HEK293 (cell line): Measurements from ENCODE around the gene LTBP1.

Experiments used
- CTCF ChIA-PET: fragments of 350-600 bp; formaldehyde crosslinking; extraction: SDS; loops from one replicate; lab custom pipeline; 2021; ENCODE audit warnings: antibody characterized with exemption; lab: Yijun Ruan, JAX
- POLR2A ChIA-PET: fragments of 300-600 bp; formaldehyde crosslinking; extraction: SDS; loops from one replicate; lab custom pipeline; 2020; ENCODE audit warnings: antibody characterized with exemption, inconsistent platforms; lab: Yijun Ruan, JAX
- H3K27ac ChIP-seq: fragments of 200-500 bp; sonication (Bioruptor generic); 2 replicates; pipeline ENCODE4 v1.5.1; 2014; ENCODE audit warnings: low read depth, low read length, control low read depth, inconsistent platforms; ENCODE audit errors: extremely low read depth
- H3K36me3 ChIP-seq, 2 experiments: fragments of 200-500 bp in 1 of 2; sonication (Bioruptor generic) in 1 of 2; 1 replicate in 1 of 2; 2 replicates in 1 of 2; pipeline ENCODE4 v1.5.1; 2014 to 2017; ENCODE audit warnings: inconsistent platforms in 2 of 2, low read length in 2 of 2; ENCODE audit not compliant: control insufficient read depth in 2 of 2, insufficient read depth in 1 of 2
- H3K4me1 ChIP-seq: fragments of 200-500 bp; sonication (Bioruptor generic); 2 replicates; pipeline ENCODE4 v1.5.1; 2014; ENCODE audit warnings: mild to moderate bottlenecking, low read length, inconsistent platforms; ENCODE audit not compliant: control insufficient read depth, insufficient read depth
- H3K4me3 ChIP-seq: 2 replicates; pipeline ENCODE4 v1.5.1; 2011; ENCODE audit warnings: low read depth, mild to moderate bottlenecking, control low read depth, low read length, moderate library complexity
- H3K9me3 ChIP-seq: fragments of 200-500 bp; sonication (Bioruptor generic); 2 replicates; pipeline ENCODE4 v1.5.1; 2014; ENCODE audit warnings: low read depth, low read length, inconsistent platforms; ENCODE audit not compliant: control insufficient read depth, insufficient read depth
- CTCF ChIP-seq: fragments of 450-650 bp; formaldehyde crosslinking; IDR thresholded peaks from 2 replicates; pipeline ENCODE4 v1.5.1; 2016; ENCODE audit warnings: missing biosample characterization, missing genetic modification characterization
- GFI1B ChIP-seq: fragments of 450-650 bp; formaldehyde crosslinking; IDR thresholded peaks from 2 replicates; pipeline ENCODE4 v1.5.1; 2016; ENCODE audit warnings: missing biosample characterization, missing genetic modification characterization
- HIC1 ChIP-seq: fragments of 450-650 bp; formaldehyde crosslinking; IDR thresholded peaks from 2 replicates; pipeline ENCODE4 v1.5.1; 2016; ENCODE audit warnings: missing biosample characterization, missing genetic modification characterization
- INSM2 ChIP-seq: fragments of 450-650 bp; formaldehyde crosslinking; IDR thresholded peaks from 2 replicates; pipeline ENCODE4 v1.5.1; 2016; ENCODE audit warnings: missing biosample characterization, missing genetic modification characterization
- KLF10 ChIP-seq: fragments of 450-650 bp; IDR thresholded peaks from 2 replicates; pipeline ENCODE4 v1.5.1; 2018; ENCODE audit warnings: missing biosample characterization, mild to moderate bottlenecking, missing genetic modification characterization
- PRDM1 ChIP-seq: fragments of 450-650 bp; formaldehyde crosslinking; IDR thresholded peaks from 2 replicates; pipeline ENCODE4; 2016; ENCODE audit warnings: missing biosample characterization, missing genetic modification characterization
- SETDB1 ChIP-seq: IDR thresholded peaks from one replicate; pipeline ENCODE4 v1.6.1; 2017; ENCODE audit warnings: mild to moderate bottlenecking, low read length, moderate library complexity, mixed read lengths; ENCODE audit not compliant: insufficient read length
- ZBTB11 ChIP-seq: fragments of 450-650 bp; formaldehyde crosslinking; conservative IDR thresholded peaks from 2 replicates; pipeline ENCODE4 v1.5.1; 2016; ENCODE audit warnings: low read depth, missing biosample characterization, missing genetic modification characterization
- ZBTB21 ChIP-seq: fragments of 450-650 bp; formaldehyde crosslinking; IDR thresholded peaks from 2 replicates; pipeline ENCODE4 v1.5.1; 2017; ENCODE audit warnings: missing biosample characterization, missing genetic modification characterization
- ZEB2 ChIP-seq: fragments of 450-650 bp; formaldehyde crosslinking; IDR thresholded peaks from 2 replicates; pipeline ENCODE4 v1.5.1; 2016; ENCODE audit warnings: missing biosample characterization, missing genetic modification characterization
- ZNF10 ChIP-seq: fragments of 450-650 bp; formaldehyde crosslinking; IDR thresholded peaks from 2 replicates; pipeline ENCODE4 v1.5.1; 2017; ENCODE audit warnings: missing biosample characterization, missing genetic modification characterization
- ZNF132 ChIP-seq: fragments of 450-650 bp; formaldehyde crosslinking; IDR thresholded peaks from 2 replicates; pipeline ENCODE4 v1.5.1; 2017; ENCODE audit warnings: missing biosample characterization, missing genetic modification characterization, borderline replicate concordance
- ZNF223 ChIP-seq: fragments of 450-650 bp; formaldehyde crosslinking; IDR thresholded peaks from 2 replicates; pipeline ENCODE4 v1.5.1; 2016; ENCODE audit warnings: missing biosample characterization, missing genetic modification characterization
- ZNF24 ChIP-seq: fragments of 450-650 bp; formaldehyde crosslinking; IDR thresholded peaks from 2 replicates; pipeline ENCODE4 v1.5.1; 2016; ENCODE audit warnings: missing biosample characterization, missing genetic modification characterization
- ZNF350 ChIP-seq: fragments of 450-650 bp; formaldehyde crosslinking; IDR thresholded peaks from 2 replicates; pipeline ENCODE4 v1.5.0; 2017; ENCODE audit warnings: missing biosample characterization, mild to moderate bottlenecking, missing genetic modification characterization
- ZNF394 ChIP-seq: fragments of 450-650 bp; formaldehyde crosslinking; IDR thresholded peaks from 2 replicates; pipeline ENCODE4 v1.5.1; 2016; ENCODE audit warnings: missing biosample characterization, missing genetic modification characterization, mild to moderate bottlenecking, moderate library complexity, borderline replicate concordance
- ZNF426 ChIP-seq: fragments of 450-650 bp; formaldehyde crosslinking; IDR thresholded peaks from 2 replicates; pipeline ENCODE4 v1.5.1; 2017; ENCODE audit warnings: missing biosample characterization, missing genetic modification characterization, mild to moderate bottlenecking, inconsistent platforms, moderate library complexity
- ZNF473 ChIP-seq: fragments of 450-650 bp; formaldehyde crosslinking; IDR thresholded peaks from 2 replicates; pipeline ENCODE4 v1.5.1; 2017; ENCODE audit warnings: missing biosample characterization, missing genetic modification characterization
- ZNF488 ChIP-seq: fragments of 450-650 bp; formaldehyde crosslinking; IDR thresholded peaks from 2 replicates; pipeline ENCODE4 v1.5.1; 2016; ENCODE audit warnings: missing biosample characterization, missing genetic modification characterization
- ZNF558 ChIP-seq: fragments of 450-650 bp; formaldehyde crosslinking; IDR thresholded peaks from 2 replicates; pipeline ENCODE4 v1.5.1; 2016; ENCODE audit warnings: missing biosample characterization, missing genetic modification characterization
- ZNF600 ChIP-seq: fragments of 450-650 bp; formaldehyde crosslinking; IDR thresholded peaks from 2 replicates; pipeline ENCODE4 v1.5.1; 2016; ENCODE audit warnings: missing biosample characterization, missing genetic modification characterization
- ZNF621 ChIP-seq: fragments of 450-650 bp; formaldehyde crosslinking; IDR thresholded peaks from 2 replicates; pipeline ENCODE4 v1.5.1; 2017; ENCODE audit warnings: missing biosample characterization, missing genetic modification characterization
- ZNF645 ChIP-seq: fragments of 450-650 bp; formaldehyde crosslinking; IDR thresholded peaks from 2 replicates; pipeline ENCODE4; 2016; ENCODE audit warnings: missing biosample characterization, missing genetic modification characterization
- ZNF664 ChIP-seq: fragments of 450-650 bp; formaldehyde crosslinking; IDR thresholded peaks from 2 replicates; pipeline ENCODE4 v1.5.1; 2016; ENCODE audit warnings: missing biosample characterization, missing genetic modification characterization
- ZNF777 ChIP-seq: fragments of 450-650 bp; formaldehyde crosslinking; IDR thresholded peaks from 2 replicates; pipeline ENCODE4 v1.5.1; 2017; ENCODE audit warnings: missing biosample characterization, missing genetic modification characterization, borderline replicate concordance
- ZNF837 ChIP-seq: fragments of 450-650 bp; formaldehyde crosslinking; IDR thresholded peaks from 2 replicates; pipeline ENCODE4 v1.5.1; 2016; ENCODE audit warnings: missing biosample characterization, missing genetic modification characterization
- ZSCAN23 ChIP-seq: fragments of 450-650 bp; formaldehyde crosslinking; IDR thresholded peaks from 2 replicates; pipeline ENCODE4 v1.5.1; 2016; ENCODE audit warnings: missing biosample characterization, missing genetic modification characterization

The LTBP1 gene

GRCh38 chr2:33181466-33181865 lies 234.7 kb downstream of the LTBP1 start:
- Histone ChIP-seq H3K4me3 (no peak overlapping the region), H3K27ac (no peak overlapping the region), H3K4me1 (no peaks in the 10 kb centered on the region), H3K9me3 (no peaks in the 10 kb centered on the region), H3K36me3 (no peaks in the 10 kb centered on the region)
- ChIA-PET CTCF (interaction anchor here (0.7 kb wide), 1 partner anchor 19 kb away, joined by 4 read pairs; no protein-coding TSS in a partner anchor), POLR2A (no interaction called here)
- no peak for TF ChIP-seq ZNF132 (tag by site-specific recombination)
- no peak for TF ChIP-seq CTCF (tag by site-specific recombination)
- TF ChIP-seq ZNF10 = no peak
- TF ChIP-seq ZNF600 = no peak
- no peak for TF ChIP-seq ZNF558 (tag by site-specific recombination)
- TF ChIP-seq ZNF350 = no peak
- TF ChIP-seq ZNF473 = no peak
- no peak for TF ChIP-seq ZNF426 (tag by site-specific recombination)
- no peak for TF ChIP-seq ZEB2 (tag by site-specific recombination)
- TF ChIP-seq ZBTB21 = no peak
- TF ChIP-seq KLF10 (tag by site-specific recombination) = no peak

GRCh38 chr2:33184041-33184440 lies 237.3 kb downstream of the LTBP1 start:
- CTCF ChIA-PET = no interaction called here
- H3K4me3 ChIP-seq = no peak overlapping the region
- no peaks in the 10 kb centered on the region for H3K9me3 ChIP-seq
- no peak overlapping the region for H3K27ac ChIP-seq
- peaks cover 0 to 9% of the 10 kb centered on the region in 2 experiments; a peak in 1 of 3 replicates for H3K36me3 ChIP-seq
- no peaks in the 10 kb centered on the region for H3K4me1 ChIP-seq
- POLR2A ChIA-PET = no interaction called here
- TF ChIP-seq PRDM1 (tag by site-specific recombination) = no peak
- TF ChIP-seq GFI1B (tag by site-specific recombination) = no peak
- TF ChIP-seq ZNF223 = no peak
- TF ChIP-seq ZNF24 = no peak
- TF ChIP-seq INSM2 (tag by site-specific recombination) = no peak
- no peak for TF ChIP-seq ZNF394 (tag by site-specific recombination)
- no peak for TF ChIP-seq ZSCAN23
- no peak for TF ChIP-seq HIC1
- no peak for TF ChIP-seq ZNF777
- TF ChIP-seq ZBTB11 (tag by site-specific recombination) = no peak
- no peak for TF ChIP-seq ZNF837 (tag by site-specific recombination)
- TF ChIP-seq ZNF10 = no peak
- no peak for TF ChIP-seq ZNF488 (tag by site-specific recombination)
- TF ChIP-seq SETDB1 = no peak
- TF ChIP-seq ZNF664 (tag by site-specific recombination) = no peak
- no peak for TF ChIP-seq ZNF621 (tag by site-specific recombination)
- no peak for TF ChIP-seq ZNF645
